Gastrocnemius medialis (tissue), 4 donors: ENCODE measurements around the gene C1orf174. TPM values are rescaled to one million over a fixed set of nuclear protein-coding genes. Genes with fewer than 3 reads are reported as not detected.

ENCODE experiments used
- ATAC-seq, 2 donors: fragments of 150-250 bp; one replicate each; pipeline ENCODE4 v1.9.1; 2016
- DNase-seq, 2 donors: peaks; one replicate each; pipeline ENCODE4 v3.0.0-alpha.2; 2019
- H3K27ac ChIP-seq, 4 donors: fragments of 200-600 bp; sonication (generic); 1 replicate in 1 of 4; 2 replicates in 3 of 4; pipeline ENCODE4 v1.5.1; 2016 to 2018; ENCODE audit warnings: mild to moderate bottlenecking in 2 of 4, moderate library complexity in 1 of 4
- H3K27me3 ChIP-seq, 3 donors: fragments of 200-600 bp; sonication (generic) in 2 of 3; 1 replicate in 1 of 3; 2 replicates in 2 of 3; pipeline versions ENCODE4 v1.5.1 to v1.6.0; 2016 to 2019; ENCODE audit warnings: mild to moderate bottlenecking in 1 of 3, moderate library complexity in 1 of 3
- H3K36me3 ChIP-seq, 2 donors: fragments of 200-600 bp; sonication (generic) in 1 of 2; one replicate each; pipeline ENCODE4 v1.5.1; 2017 to 2018
- H3K4me1 ChIP-seq, 2 donors: fragments of 200-600 bp; sonication (generic) in 1 of 2; one replicate each; pipeline ENCODE4 v1.5.1; 2016 to 2017; ENCODE audit warnings: mild to moderate bottlenecking in 2 of 2
- H3K4me3 ChIP-seq, 4 donors: fragments of 200-600 bp; sonication (generic) in 3 of 4; 1 replicate in 1 of 4; 2 replicates in 3 of 4; pipeline ENCODE4 v1.5.1; 2016 to 2019; ENCODE audit warnings: mild to moderate bottlenecking in 2 of 4
- H3K9me3 ChIP-seq, 3 donors: fragments of 200-600 bp; sonication (generic) in 2 of 3; 1 replicate in 1 of 3; 2 replicates in 2 of 3; pipeline ENCODE4 v1.5.1; 2016 to 2019
- CTCF ChIP-seq, 5 experiments: fragments of 450-650 bp in 3 of 5; fragments of 200-600 bp in 2 of 5; sonication (generic) in 2 of 5; IDR thresholded peaks in 4 of 5; conservative IDR thresholded peaks in 1 of 5; 1 replicate in 4 of 5; 2 replicates in 1 of 5; pipeline ENCODE4 v1.5.1; 2016 to 2019; ENCODE audit warnings: antibody characterized with exemption in 5 of 5, mild to moderate bottlenecking in 3 of 5, moderate library complexity in 3 of 5
- POLR2A ChIP-seq, 2 donors: fragments of 450-650 bp; IDR thresholded peaks; one replicate each; pipeline ENCODE4 v1.6.1; 2017; ENCODE audit warnings: antibody characterized with exemption in 2 of 2, mild to moderate bottlenecking in 2 of 2, moderate library complexity in 2 of 2
- in situ Hi-C, 4 donors: fragments of 200-750 bp; cut with MboI; loops; one replicate each; pipeline versions ENCODE4 v1.15.0 to v1.8.0; 2017; ENCODE audit warnings: low sequenced_read_pairs in 4 of 4
- intact Hi-C: fragments of 100-400 bp; cut with DNase I; formaldehyde crosslinking; loops from one replicate; pipeline ENCODE4 v1.15.1; 2023; ENCODE audit warnings: low total_unique reads
- total RNA-seq, 4 donors: library from RNA; depleted of rRNA; stranded (reverse); fragments of >200 nt; gene quantifications; one replicate each; pipeline versions ENCODE4 v1.1.0 to v1.2.3, GENCODE V29; 2016

C1orf174 gene
- total RNA-seq, 4 donors from 2014 or later, result 10.1 to 28.5 (median 13.5) TPM

DNA sequence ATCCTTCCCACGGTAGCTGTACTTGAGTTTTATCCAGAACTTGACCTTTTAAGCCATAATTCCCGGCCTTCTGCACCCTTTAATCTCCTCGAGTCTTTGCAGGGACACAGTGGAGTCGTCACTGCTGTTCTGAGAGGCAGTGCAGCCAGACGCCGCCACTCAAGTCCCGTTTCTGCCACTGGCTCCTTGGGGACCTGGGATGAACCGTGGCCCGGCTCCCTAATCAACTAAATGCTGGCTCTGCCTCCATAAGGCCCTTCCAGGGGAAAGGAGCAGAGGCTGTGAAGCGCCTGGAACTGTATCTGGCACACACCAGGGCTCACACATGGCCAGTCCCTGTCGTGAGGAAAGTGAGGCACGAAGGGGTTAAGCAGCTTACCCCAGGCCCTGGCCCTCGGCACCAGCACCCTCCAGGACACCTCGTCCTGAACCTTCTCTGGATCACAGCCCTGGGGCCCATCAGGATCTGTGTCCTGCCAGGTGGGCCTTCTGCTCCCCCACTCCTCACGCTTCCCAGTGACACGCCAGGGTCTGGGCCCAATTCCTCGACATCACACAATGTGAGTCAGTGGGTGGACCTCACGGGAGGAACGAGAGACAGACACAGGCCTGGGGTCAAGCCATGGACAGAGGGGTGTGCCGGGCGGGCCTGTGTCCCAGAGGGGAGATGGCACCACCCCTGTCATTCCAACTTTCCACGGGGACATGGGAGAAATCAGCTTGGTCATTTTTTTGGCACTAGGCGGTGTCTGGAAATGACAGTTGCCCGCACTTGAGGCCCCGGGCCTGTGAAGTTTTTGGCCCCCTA is 23.5 kb upstream of the C1orf174 start:
- H3K27me3 ChIP-seq, result peaks cover 19 to 33% (median 21%) of the 10 kb centered on the region in 3 donors
- no peak for ATAC-seq
- in situ Hi-C loops, result no loop called here

DNA sequence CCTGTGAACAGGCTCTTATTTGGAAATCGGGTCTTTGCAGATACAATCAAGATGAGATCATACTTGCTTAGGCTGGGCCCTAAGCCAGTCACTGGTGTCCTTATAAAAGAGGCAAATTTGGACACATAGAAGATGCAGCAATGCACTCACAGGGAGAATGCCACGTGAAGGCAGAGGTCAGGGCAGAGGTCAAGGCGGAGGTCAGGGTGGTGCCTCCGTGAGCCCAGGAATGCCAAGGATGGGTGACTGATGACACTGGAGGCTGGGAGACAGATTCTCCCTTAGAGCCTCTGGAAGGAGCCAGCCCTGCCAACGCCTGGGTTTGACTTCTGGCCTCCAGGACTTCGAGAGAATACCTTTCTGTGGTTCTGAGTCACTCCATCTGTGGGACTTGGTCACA is 22.8 kb upstream of the C1orf174 start:
- TF ChIP-seq CTCF (IDR thresholded peaks at IDR 0.05 in 4 of 5, conservative IDR thresholded peaks at IDR 0.05 in 1 of 5) (no peak), POLR2A (IDR thresholded peaks at IDR 0.05) (no peak)
- DNase-seq, result no peak
- ATAC-seq, result no peak
- Histone ChIP-seq H3K36me3 (no peaks in the 10 kb centered on the region), H3K27me3 (peaks cover 19 to 33% (median 21%) of the 10 kb centered on the region in 3 donors), H3K9me3 (no peaks in the 10 kb centered on the region), H3K27ac (no peak overlapping the region), H3K4me1 (no peaks in the 10 kb centered on the region), H3K4me3 (no peak overlapping the region)
- in situ Hi-C loops (no loop called here), intact Hi-C loops (no loop called here)

More for the DNA sequence above, 23.5 kb upstream of the C1orf174 start:
- intact Hi-C loops, result no loop called here
- Histone ChIP-seq H3K9me3 (no peaks in the 10 kb centered on the region), H3K4me1 (no peaks in the 10 kb centered on the region), H3K27ac (no peak overlapping the region), H3K4me3 (no peak overlapping the region), H3K36me3 (no peaks in the 10 kb centered on the region)
- TF ChIP-seq CTCF (IDR thresholded peaks at IDR 0.05 in 4 of 5, conservative IDR thresholded peaks at IDR 0.05 in 1 of 5) (no peak), POLR2A (IDR thresholded peaks at IDR 0.05) (no peak)
- DNase-seq, result no peak

DNA sequence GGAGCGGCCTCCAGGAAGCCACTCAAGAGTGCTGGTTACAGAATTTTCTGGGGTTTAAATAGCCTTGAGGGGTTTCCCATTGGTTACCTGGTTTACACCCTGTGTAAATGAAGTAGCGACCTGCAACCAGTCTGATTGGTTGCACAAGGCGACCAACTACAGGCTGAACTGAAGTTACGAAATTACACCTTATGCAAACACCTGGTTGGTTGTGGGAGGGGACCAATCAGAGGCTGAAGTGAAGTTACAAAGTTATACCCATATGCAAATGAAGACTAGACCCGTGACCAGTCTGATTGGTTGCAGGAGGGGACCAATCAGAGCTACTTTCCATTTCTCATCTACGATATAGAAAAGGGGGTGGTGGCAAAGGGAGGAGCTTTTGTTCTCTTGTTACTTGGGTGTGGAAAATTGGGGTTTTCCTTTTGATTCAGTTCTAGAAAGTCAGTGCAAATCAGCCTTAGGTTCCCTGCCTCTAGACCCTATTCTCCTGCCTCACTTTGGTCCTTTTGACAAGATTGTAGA is 22.2 kb upstream of the C1orf174 start:
- in situ Hi-C loops, result no loop called here
- Histone ChIP-seq H3K36me3 (no peaks in the 10 kb centered on the region), H3K9me3 (no peaks in the 10 kb centered on the region), H3K27ac (no peak overlapping the region), H3K27me3 (peaks cover 19 to 39% (median 21%) of the 10 kb centered on the region in 3 donors), H3K4me3 (no peak overlapping the region), H3K4me1 (no peaks in the 10 kb centered on the region)
- DNase-seq (no peak), ATAC-seq (no peak)
- intact Hi-C loops, result no loop called here
- TF ChIP-seq POLR2A (IDR thresholded peaks at IDR 0.05), result no peak
- no peak for TF ChIP-seq CTCF (IDR thresholded peaks at IDR 0.05 in 4 of 5, conservative IDR thresholded peaks at IDR 0.05 in 1 of 5)

DNA sequence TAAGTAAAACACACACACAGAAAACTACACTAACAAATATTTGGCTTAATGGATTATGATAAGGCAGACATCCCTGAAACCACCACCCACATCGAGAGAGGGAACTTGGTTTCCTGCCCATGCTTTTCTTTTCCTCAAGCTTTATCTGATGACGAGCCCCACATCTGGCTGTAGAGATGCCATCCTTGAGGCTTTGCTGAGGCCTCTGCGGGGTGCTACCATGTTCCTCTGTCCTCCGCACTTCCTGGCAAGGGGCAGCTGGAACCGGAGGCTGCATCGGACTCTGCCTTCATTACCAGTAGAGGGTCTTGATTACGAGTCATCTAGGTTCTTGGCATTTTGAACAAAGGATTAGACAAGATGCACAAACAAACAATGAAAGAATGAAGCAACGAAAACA is 21.7 kb upstream of the C1orf174 start:
- Histone ChIP-seq H3K4me3 (no peak overlapping the region), H3K36me3 (no peaks in the 10 kb centered on the region), H3K27me3 (peaks cover 19 to 39% (median 21%) of the 10 kb centered on the region in 3 donors), H3K27ac (no peak overlapping the region), H3K4me1 (no peaks in the 10 kb centered on the region), H3K9me3 (no peaks in the 10 kb centered on the region)
- no peak for TF ChIP-seq POLR2A (IDR thresholded peaks at IDR 0.05)
- no peak for TF ChIP-seq CTCF (IDR thresholded peaks at IDR 0.05 in 4 of 5, conservative IDR thresholded peaks at IDR 0.05 in 1 of 5)
- DNase-seq (no peak), ATAC-seq (no peak)
- in situ Hi-C loops, result no loop called here
- intact Hi-C loops, result no loop called here
